Ascending aorta (tissue), 2 donors: Measurements from ENCODE around the gene CASS4. TPM values are rescaled to one million over a fixed set of nuclear protein-coding genes. Genes with fewer than 3 reads are reported as not detected.

Experiments
- DNase-seq, 2 donors: peaks; one replicate each; pipeline ENCODE4 v3.0.0-alpha.2; 2019; ENCODE audit warnings: low spot score in 2 of 2
- H3K27ac ChIP-seq, 2 donors: fragments of 200-600 bp; sonication (generic); one replicate each; pipeline ENCODE4 v1.5.1; 2016 to 2017; ENCODE audit warnings: mild to moderate bottlenecking in 1 of 2
- H3K27me3 ChIP-seq: fragments of 200-600 bp; sonication (generic); one replicate; pipeline ENCODE4 v1.5.1; 2017
- H3K36me3 ChIP-seq, 2 donors: fragments of 200-600 bp; sonication (generic); one replicate each; pipeline ENCODE4 v1.5.1; 2016
- H3K4me1 ChIP-seq, 2 donors: fragments of 200-600 bp; sonication (generic); one replicate each; pipeline ENCODE4 v1.5.1; 2016 to 2017; ENCODE audit warnings: mild to moderate bottlenecking in 1 of 2
- H3K4me3 ChIP-seq, 2 donors: fragments of 200-600 bp; sonication (generic); one replicate each; pipeline ENCODE4 v1.5.1; 2016 to 2017; ENCODE audit warnings: mild to moderate bottlenecking in 1 of 2
- H3K9me3 ChIP-seq, 2 donors: fragments of 200-600 bp; sonication (generic); one replicate each; pipeline ENCODE4 v1.5.1; 2016
- CTCF ChIP-seq, 3 experiments: fragments of 200-600 bp in 2 of 3; fragments of 450-650 bp in 1 of 3; sonication (generic) in 2 of 3; IDR thresholded peaks; one replicate each; pipeline ENCODE4 v1.5.1; 2016 to 2019; ENCODE audit warnings: antibody characterized with exemption in 3 of 3, mild to moderate bottlenecking in 1 of 3, moderate library complexity in 1 of 3
- intact Hi-C: fragments of 100-400 bp; cut with DNase I; formaldehyde crosslinking; loops from one replicate; pipeline ENCODE4 v1.15.1; 2023
- total RNA-seq: library from RNA; depleted of rRNA; stranded (reverse); fragments of >200 nt; gene quantifications from one replicate; pipeline ENCODE4 v1.1.0, GENCODE V29; 2016

Gene CASS4
- total RNA-seq, 1 donor from 2014 or later = 11.2 TPM

DNA sequence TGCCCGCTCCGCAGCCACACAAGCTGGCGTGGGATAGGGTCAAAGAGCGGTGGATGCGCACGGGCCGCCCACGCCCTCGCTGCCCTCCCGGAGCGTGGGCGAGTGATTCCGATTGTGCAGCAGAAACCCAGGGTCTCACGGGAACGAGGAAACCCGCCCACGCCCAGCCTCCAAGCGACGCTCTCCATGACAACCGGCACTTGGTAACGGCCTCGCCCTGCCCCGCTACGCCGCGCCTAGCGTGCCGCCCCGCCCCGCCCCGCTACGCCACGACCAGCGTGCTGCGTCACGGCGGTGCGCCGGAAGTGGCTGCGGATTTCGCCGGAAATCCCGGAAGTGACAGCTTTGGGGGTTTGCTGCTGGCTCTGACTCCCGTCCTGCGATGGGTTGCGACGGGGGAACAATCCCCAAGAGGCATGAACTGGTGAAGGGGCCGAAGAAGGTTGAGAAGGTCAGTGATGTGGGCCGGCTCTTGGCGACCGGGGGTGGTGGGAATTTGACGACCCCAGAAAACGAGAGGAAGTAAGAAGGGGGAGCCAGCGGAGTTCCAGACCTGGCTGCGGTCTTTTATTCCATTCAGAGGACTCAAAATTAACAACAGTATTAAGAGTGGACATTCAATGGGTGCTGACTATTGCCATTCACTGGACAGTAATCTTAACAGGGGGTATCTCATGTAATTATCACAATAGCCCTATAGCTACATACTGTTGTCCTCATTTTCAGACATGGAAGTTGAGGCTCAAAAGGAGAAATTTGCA is 56.4 kb downstream of the CASS4 start, which contains the start of gene RTF2:
TSS of gene RTF2 (plus strand) at position 312 of the 761 bp plus-strand sequence. CDS start at position 383, 71 bp downstream.
- H3K27me3 ChIP-seq = no peaks in the 10 kb centered on the region
- H3K4me3 ChIP-seq = peak within 1 kb of the TSS; percentile 86 to 90
- H3K36me3 ChIP-seq = peaks cover 5 to 7% of the 10 kb centered on the region in 2 donors
- no peak for TF ChIP-seq CTCF (IDR thresholded peaks at IDR 0.05)
- intact Hi-C loops = loop anchor here (1.0 to 5.0 kb wide), 3 partner anchors 76 to 884 kb away; partner anchors contain the start of genes AURKA, CSTF1, FAM210B and RAE1
- DNase-seq = peak; percentile 68 to 96
- peaks cover 0 to 20% of the 10 kb centered on the region in 2 donors for H3K4me1 ChIP-seq
- peak within 1 kb of the TSS; percentile 83 to 91 for H3K27ac ChIP-seq
- no peaks in the 10 kb centered on the region for H3K9me3 ChIP-seq

- intact Hi-C loops = loop anchor here (5.0 kb wide), 1 partner anchor 883 kb away; the partner anchor contains the start of gene RAE1
- peaks cover 0 to 20% of the 10 kb centered on the region in 2 donors for H3K4me1 ChIP-seq
- H3K4me3 ChIP-seq = peak overlapping the region; percentile 86 to 90
- peaks cover 11 to 13% of the 10 kb centered on the region in 2 donors for H3K36me3 ChIP-seq
- no peak for TF ChIP-seq CTCF (IDR thresholded peaks at IDR 0.05)
- no peak for DNase-seq
- H3K27ac ChIP-seq = peak overlapping the region; percentile 83 to 91
- no peaks in the 10 kb centered on the region for H3K9me3 ChIP-seq
- H3K27me3 ChIP-seq = no peaks in the 10 kb centered on the region
Observed at GRCh38 chr20:56469077-56469449, 57.0 kb downstream of the CASS4 start.

DNA sequence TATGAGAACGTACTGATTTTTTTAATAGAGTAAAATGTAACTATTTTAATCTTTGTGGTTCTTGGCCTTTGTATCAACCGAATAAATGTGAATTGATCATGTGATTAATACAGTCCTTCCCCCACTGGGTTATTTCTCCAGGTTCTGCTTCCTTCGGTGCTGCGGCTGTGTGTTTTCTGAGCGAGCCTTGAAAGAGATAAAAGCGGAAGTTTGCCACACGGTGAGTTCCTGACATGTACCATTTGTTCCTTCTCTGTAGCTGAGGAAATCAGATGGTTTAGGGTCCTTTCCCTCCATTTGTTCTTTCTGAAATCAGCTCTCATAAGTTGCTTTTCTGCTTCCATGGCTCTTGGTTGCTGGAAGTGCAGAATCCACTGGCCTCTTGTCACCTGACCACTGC is 71.9 kb downstream of the CASS4 start:
- no peak for DNase-seq
- Histone ChIP-seq H3K36me3 (peaks cover 45 to 67% of the 10 kb centered on the region in 2 donors), H3K4me1 (no peaks in the 10 kb centered on the region), H3K27ac (no peak overlapping the region), H3K9me3 (no peaks in the 10 kb centered on the region), H3K27me3 (no peaks in the 10 kb centered on the region), H3K4me3 (no peak overlapping the region)
- intact Hi-C loops = no loop called here
- no peak for TF ChIP-seq CTCF (IDR thresholded peaks at IDR 0.05)

GRCh38 chr20:56487216-56487615 is 75.2 kb downstream of the CASS4 start:
- no peaks in the 10 kb centered on the region for H3K4me1 ChIP-seq
- H3K9me3 ChIP-seq = no peaks in the 10 kb centered on the region
- no peaks in the 10 kb centered on the region for H3K27me3 ChIP-seq
- H3K27ac ChIP-seq = no peak overlapping the region
- peaks cover 46 to 63% of the 10 kb centered on the region in 2 donors for H3K36me3 ChIP-seq
- intact Hi-C loops = no loop called here
- no peak for TF ChIP-seq CTCF (IDR thresholded peaks at IDR 0.05)
- DNase-seq = no peak
- H3K4me3 ChIP-seq = no peak overlapping the region

- intact Hi-C loops = no loop called here
- Histone ChIP-seq H3K27me3 (no peaks in the 10 kb centered on the region), H3K27ac (no peak overlapping the region), H3K9me3 (no peaks in the 10 kb centered on the region), H3K4me3 (no peak overlapping the region), H3K4me1 (no peaks in the 10 kb centered on the region), H3K36me3 (peaks cover 52 to 68% of the 10 kb centered on the region in 2 donors)
- DNase-seq = no peak
- TF ChIP-seq CTCF (IDR thresholded peaks at IDR 0.05) = no peak
Observed at GRCh38 chr20:56488566-56488965, 76.5 kb downstream of the CASS4 start.
